Measurements from ENCODE around the gene NRF1. TPM values are rescaled to one million over a fixed set of nuclear protein-coding genes. Genes with fewer than 3 reads are reported as not detected.

Gene NRF1
- total RNA-seq, 1 experiment from 2014 or later = 25.9 TPM

DNA sequence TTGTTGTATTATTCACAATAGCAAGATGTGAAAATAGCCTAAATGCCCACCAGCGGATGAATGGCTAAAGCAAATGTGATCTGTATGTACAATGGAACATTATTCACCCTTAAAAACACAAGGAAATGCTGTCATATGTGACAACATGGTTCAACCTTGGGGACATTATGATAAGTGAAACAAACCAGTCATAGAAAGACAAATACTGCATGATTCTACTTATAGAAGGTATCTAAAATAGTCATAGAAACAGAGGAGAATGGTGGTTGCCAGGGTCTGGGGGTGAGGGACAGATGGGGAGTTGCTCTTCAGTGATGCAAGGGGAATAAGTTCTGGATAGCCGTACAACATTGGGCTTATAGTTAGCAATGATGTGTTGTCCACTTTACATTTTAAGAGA lies 58.4 kb downstream of the NRF1 start:
- H3K9me2 ChIP-seq (ENCODE audit: insufficient read depth) = no peaks in the 10 kb centered on the region
- H3K27ac ChIP-seq (ENCODE audit: low read depth, low read length) = no peak overlapping the region
- DNase-seq (ENCODE audit: low read depth, low spot score) (no peak), ATAC-seq (no peak)
- intact Hi-C loops (cut with micrococcal nuclease) = no loop called here
- peaks cover 3 to 14% of the 10 kb centered on the region in 2 experiments; a peak in 2 of 4 replicates for H3K36me3 ChIP-seq (ENCODE audit: control insufficient read depth in 1 of 2, insufficient read depth in 2 of 2, low read length in 2 of 2)
- H3K9me3 ChIP-seq (ENCODE audit: control insufficient read depth in 1 of 2, insufficient read depth in 1 of 2, low read depth in 1 of 2, low read length in 2 of 2) = 0 out of 4 replicates have a peak, but pooled peaks cover 0 to 2% of the 10 kb centered on the region in 2 experiments
- no peak overlapping the region for H3K4me3 ChIP-seq (replicated peaks in 1 of 2; ENCODE audit: low read depth in 1 of 2, low read length in 2 of 2)
- CTCF ChIA-PET = no interaction called here
- H3K4me2 ChIP-seq (ENCODE audit: low read length) = no peak overlapping the region
- POLR2A ChIA-PET = no interaction called here
- H2AFZ ChIP-seq (ENCODE audit: low read depth, low read length, poor library complexity, severe bottlenecking) = no peak overlapping the region
- no TSS peak for BruUV-seq (replicated peaks)
- no peaks in the 10 kb centered on the region for H3K27me3 ChIP-seq (ENCODE audit: insufficient read depth, low read length)
- no peak overlapping the region for H3K9ac ChIP-seq (ENCODE audit: low read length)
- peaks cover 35% of the 10 kb centered on the region for H3K79me2 ChIP-seq (ENCODE audit: insufficient read depth, low read length)
- no peaks in the 10 kb centered on the region for H4K20me1 ChIP-seq (ENCODE audit: insufficient read depth)
- TF ChIP-seq, protein P1, sequence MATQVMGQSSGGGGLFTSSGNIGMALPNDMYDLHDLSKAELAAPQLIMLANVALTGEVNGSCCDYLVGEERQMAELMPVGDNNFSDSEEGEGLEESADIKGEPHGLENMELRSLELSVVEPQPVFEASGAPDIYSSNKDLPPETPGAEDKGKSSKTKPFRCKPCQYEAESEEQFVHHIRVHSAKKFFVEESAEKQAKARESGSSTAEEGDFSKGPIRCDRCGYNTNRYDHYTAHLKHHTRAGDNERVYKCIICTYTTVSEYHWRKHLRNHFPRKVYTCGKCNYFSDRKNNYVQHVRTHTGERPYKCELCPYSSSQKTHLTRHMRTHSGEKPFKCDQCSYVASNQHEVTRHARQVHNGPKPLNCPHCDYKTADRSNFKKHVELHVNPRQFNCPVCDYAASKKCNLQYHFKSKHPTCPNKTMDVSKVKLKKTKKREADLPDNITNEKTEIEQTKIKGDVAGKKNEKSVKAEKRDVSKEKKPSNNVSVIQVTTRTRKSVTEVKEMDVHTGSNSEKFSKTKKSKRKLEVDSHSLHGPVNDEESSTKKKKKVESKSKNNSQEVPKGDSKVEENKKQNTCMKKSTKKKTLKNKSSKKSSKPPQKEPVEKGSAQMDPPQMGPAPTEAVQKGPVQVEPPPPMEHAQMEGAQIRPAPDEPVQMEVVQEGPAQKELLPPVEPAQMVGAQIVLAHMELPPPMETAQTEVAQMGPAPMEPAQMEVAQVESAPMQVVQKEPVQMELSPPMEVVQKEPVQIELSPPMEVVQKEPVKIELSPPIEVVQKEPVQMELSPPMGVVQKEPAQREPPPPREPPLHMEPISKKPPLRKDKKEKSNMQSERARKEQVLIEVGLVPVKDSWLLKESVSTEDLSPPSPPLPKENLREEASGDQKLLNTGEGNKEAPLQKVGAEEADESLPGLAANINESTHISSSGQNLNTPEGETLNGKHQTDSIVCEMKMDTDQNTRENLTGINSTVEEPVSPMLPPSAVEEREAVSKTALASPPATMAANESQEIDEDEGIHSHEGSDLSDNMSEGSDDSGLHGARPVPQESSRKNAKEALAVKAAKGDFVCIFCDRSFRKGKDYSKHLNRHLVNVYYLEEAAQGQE (IDR thresholded peaks at IDR 0.05; ENCODE audit: low read depth) = no peak
- TF ChIP-seq, protein P2, sequence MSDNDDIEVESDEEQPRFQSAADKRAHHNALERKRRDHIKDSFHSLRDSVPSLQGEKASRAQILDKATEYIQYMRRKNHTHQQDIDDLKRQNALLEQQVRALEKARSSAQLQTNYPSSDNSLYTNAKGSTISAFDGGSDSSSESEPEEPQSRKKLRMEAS (IDR thresholded peaks at IDR 0.05) = no peak
- peaks cover 9 to 19% of the 10 kb centered on the region in 2 experiments for H3K4me1 ChIP-seq (ENCODE audit: control insufficient read depth in 1 of 2, insufficient read depth in 2 of 2, low read length in 2 of 2)
- RAD21 ChIA-PET (ENCODE audit: low non-redundant PET in 1 of 2, low total read pairs in 2 of 2, uncharacterized antibody in 2 of 2, unreplicated experiment in 2 of 2) = no interaction called here

DNA sequence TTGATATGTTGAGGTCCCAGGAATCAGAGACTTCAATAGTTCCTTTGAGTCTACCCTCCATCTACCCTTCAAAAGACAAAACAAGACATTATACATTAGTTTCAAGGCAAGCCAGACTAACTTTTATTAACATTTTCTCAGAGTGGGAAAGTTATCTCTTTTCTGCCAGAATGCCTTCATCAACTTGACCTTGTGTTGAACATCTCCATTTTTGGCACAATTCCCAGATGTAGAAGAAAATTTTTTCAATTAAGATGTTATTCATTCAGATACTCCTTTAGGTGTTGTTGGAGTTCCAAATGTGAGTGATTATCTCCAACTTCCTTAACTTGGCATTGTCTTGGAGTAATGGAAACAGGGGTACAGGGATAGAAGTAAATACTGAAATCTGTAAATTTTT lies 59.1 kb downstream of the NRF1 start:
- Histone ChIP-seq H3K79me2 (ENCODE audit: insufficient read depth, low read length) (peaks cover 28% of the 10 kb centered on the region), H4K20me1 (ENCODE audit: insufficient read depth) (no peaks in the 10 kb centered on the region), H3K9me2 (ENCODE audit: insufficient read depth) (no peaks in the 10 kb centered on the region), H3K4me2 (ENCODE audit: low read length) (no peak overlapping the region), H3K27ac (ENCODE audit: low read depth, low read length) (no peak overlapping the region), H3K36me3 (ENCODE audit: control insufficient read depth in 1 of 2, insufficient read depth in 2 of 2, low read length in 2 of 2) (peaks cover 3 to 21% of the 10 kb centered on the region in 2 experiments; a peak in 2 of 4 replicates), H3K4me1 (ENCODE audit: control insufficient read depth in 1 of 2, insufficient read depth in 2 of 2, low read length in 2 of 2) (peaks cover 1 to 11% of the 10 kb centered on the region in 2 experiments), H3K4me3 (replicated peaks in 1 of 2; ENCODE audit: low read depth in 1 of 2, low read length in 2 of 2) (no peak overlapping the region), H3K9ac (ENCODE audit: low read length) (no peak overlapping the region), H3K27me3 (ENCODE audit: insufficient read depth, low read length) (no peaks in the 10 kb centered on the region), H2AFZ (ENCODE audit: low read depth, low read length, poor library complexity, severe bottlenecking) (no peak overlapping the region), H3K9me3 (ENCODE audit: control insufficient read depth in 1 of 2, insufficient read depth in 1 of 2, low read depth in 1 of 2, low read length in 2 of 2) (0 out of 4 replicates have a peak, but pooled peaks cover 7 to 8% of the 10 kb centered on the region in 2 experiments)
- ChIA-PET POLR2A (no interaction called here), CTCF (no interaction called here), RAD21 (ENCODE audit: low non-redundant PET in 1 of 2, low total read pairs in 2 of 2, uncharacterized antibody in 2 of 2, unreplicated experiment in 2 of 2) (no interaction called here)
- DNase-seq (ENCODE audit: low read depth, low spot score) = no peak
- intact Hi-C loops (cut with micrococcal nuclease) = no loop called here
- no TSS peak for BruUV-seq (replicated peaks)
- ATAC-seq = no peak
- no peak for TF ChIP-seq EZH2phosphoT487 (IDR thresholded peaks at IDR 0.05; ENCODE audit: borderline replicate concordance)
